Endometrium (tissue), 2 donors: ENCODE measurements around the gene CDX2.
"Not testable (repeated sequence)": the region's sequence is repeated elsewhere in the genome, so short reads cannot be mapped to it uniquely, and the experiment has no call there.

ENCODE experiments used
- FAIRE-seq: peaks from 2 replicates; lab custom pipeline; 2012; peaks lifted over from hg19 to GRCh38; lab: Jason Lieb, UNC
- donor health status: control.
- donor health status: control.

CDX2 gene

GRCh38 chr13:27964741-27965323 is 4.3 kb downstream of the CDX2 start:
- FAIRE-seq, result no peak

GRCh38 chr13:27964206-27964605 is 4.9 kb downstream of the CDX2 start:
- FAIRE-seq, result not testable (repeated sequence)

- FAIRE-seq, result no peak
Measured at GRCh38 chr13:27963491-27963890, 5.6 kb downstream of the CDX2 start.

- no peak for FAIRE-seq
Measured at GRCh38 chr13:27962982-27963381, 6.1 kb downstream of the CDX2 start.

GRCh38 chr13:27962128-27962841 is 6.8 kb downstream of the CDX2 start:
- FAIRE-seq, result no peak

- FAIRE-seq, result no peak
Measured at GRCh38 chr13:27961227-27962085, 7.7 kb downstream of the CDX2 start.

- no peak for FAIRE-seq
Measured at GRCh38 chr13:27960362-27961226, 8.5 kb downstream of the CDX2 start.

DNA sequence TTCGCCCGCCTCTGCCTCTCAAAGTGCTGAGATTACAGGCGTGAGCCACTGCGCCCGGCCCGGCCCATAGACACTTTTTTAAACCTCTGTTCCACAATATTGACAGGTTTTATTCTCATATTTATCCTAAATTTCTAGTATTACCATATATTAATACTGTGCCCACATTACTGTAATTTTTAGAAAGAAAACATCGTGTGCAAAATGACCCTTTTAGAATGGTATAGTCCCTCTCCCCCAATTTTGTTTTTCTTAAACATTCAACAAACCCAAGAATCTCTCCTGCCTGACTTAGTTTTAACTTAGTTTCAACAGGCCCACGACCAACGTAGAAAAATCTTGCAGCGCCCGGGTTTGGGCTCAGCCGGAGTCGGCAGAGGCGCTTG is 9.1 kb downstream of the CDX2 start:
- FAIRE-seq, result no peak

- no peak for FAIRE-seq
Measured at GRCh38 chr13:27956576-27957300, 12.4 kb downstream of the CDX2 start.

DNA sequence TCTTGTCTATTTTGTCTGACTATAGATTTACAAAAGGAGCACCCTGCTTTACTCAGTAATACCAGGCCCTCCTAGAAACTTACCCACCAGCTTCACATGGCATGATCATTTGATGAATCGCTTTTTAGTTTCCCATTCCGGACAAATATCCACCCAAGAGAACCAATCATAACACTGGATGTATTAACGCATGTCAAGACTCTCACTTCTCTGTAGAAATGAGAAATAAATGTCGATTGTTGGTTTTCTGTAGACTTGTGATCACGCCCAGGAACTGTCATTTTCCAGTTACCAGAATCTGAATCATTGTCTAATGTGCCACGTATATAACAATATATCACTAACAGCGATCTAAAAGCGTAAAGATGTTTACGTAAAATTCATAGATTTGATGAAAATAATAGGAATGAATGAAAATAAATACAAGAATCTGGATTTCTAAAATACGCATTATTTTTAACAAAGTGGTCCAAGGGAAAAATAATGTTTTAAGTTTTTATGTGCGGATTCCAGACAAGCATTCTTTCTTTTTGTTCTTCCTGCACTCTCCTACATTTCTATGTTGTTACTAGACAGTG is 14.0 kb downstream of the CDX2 start:
- FAIRE-seq, result no peak

- FAIRE-seq, result no peak
Measured at GRCh38 chr13:27954406-27954851, 14.7 kb downstream of the CDX2 start.

GRCh38 chr13:27953676-27954405 is 15.3 kb downstream of the CDX2 start:
- FAIRE-seq, result no peak

- no peak for FAIRE-seq
Measured at GRCh38 chr13:27952876-27953675, 16.0 kb downstream of the CDX2 start.

DNA sequence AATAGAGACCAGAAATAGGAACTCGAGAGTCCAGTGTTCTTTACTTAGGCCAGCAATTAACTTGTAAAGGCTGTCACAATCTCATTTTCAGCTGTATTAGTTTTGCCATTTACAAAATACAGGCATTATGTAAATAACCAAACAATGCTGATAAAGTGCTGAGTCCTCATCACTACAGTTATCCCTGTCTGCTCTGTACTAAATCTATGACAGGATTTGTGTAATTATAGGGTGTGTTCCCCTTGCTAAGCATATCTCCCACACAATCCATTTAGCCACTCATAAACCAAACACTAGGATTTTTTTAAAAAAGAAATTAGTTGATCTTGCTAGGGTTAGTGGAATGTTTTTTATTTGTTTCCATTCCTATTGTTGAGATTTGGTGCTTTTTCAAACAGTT is 26.1 kb downstream of the CDX2 start:
- FAIRE-seq, result no peak

GRCh38 chr13:27933580-27934328 is 35.4 kb downstream of the CDX2 start:
- FAIRE-seq, result no peak

GRCh38 chr13:27933118-27933517 is 36.0 kb downstream of the CDX2 start:
- no peak for FAIRE-seq

DNA sequence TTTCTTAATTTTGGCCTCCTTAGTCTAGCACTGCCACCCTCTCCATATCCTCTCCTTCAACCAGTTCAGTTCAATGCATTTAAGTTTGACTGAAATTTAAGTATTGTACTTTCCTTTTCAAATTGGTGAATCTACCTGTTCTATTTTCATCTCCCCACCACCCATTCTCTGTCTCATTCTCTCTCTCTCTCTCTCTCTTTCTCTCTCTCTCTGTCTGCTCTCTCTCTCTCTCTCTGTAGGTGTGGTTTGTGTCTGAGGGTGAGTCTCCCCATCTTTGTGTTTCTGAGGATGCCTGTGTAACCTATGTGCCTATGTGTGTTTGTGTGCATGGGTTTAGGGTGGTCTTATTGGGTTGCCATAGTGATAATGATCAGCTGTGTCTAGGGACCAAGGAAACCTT is 39.2 kb downstream of the CDX2 start:
- no peak for FAIRE-seq
